ENCODE results near the gene TNIP3.

DNA sequence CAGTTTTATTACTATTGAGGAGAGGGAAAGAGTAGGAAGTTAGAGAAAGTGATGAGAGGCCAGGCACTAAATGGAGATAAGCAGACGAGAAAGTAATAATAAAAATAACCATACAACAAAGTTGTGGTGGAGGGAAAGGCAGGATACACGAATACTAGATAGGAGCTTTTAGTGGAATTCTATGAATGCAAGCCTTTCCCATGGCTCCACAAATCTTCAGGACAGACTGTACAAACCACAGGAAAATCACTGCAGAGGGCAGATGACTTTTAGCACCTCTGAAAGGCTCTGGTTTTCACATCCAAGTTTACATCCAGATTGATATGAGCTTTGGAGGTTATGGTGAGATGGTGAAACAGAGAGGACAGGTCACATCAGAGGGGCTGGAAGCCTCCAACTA lies 41.5 kb downstream of the TNIP3 start:
- TF ChIP-seq, protein P1, sequence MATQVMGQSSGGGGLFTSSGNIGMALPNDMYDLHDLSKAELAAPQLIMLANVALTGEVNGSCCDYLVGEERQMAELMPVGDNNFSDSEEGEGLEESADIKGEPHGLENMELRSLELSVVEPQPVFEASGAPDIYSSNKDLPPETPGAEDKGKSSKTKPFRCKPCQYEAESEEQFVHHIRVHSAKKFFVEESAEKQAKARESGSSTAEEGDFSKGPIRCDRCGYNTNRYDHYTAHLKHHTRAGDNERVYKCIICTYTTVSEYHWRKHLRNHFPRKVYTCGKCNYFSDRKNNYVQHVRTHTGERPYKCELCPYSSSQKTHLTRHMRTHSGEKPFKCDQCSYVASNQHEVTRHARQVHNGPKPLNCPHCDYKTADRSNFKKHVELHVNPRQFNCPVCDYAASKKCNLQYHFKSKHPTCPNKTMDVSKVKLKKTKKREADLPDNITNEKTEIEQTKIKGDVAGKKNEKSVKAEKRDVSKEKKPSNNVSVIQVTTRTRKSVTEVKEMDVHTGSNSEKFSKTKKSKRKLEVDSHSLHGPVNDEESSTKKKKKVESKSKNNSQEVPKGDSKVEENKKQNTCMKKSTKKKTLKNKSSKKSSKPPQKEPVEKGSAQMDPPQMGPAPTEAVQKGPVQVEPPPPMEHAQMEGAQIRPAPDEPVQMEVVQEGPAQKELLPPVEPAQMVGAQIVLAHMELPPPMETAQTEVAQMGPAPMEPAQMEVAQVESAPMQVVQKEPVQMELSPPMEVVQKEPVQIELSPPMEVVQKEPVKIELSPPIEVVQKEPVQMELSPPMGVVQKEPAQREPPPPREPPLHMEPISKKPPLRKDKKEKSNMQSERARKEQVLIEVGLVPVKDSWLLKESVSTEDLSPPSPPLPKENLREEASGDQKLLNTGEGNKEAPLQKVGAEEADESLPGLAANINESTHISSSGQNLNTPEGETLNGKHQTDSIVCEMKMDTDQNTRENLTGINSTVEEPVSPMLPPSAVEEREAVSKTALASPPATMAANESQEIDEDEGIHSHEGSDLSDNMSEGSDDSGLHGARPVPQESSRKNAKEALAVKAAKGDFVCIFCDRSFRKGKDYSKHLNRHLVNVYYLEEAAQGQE (IDR thresholded peaks at IDR 0.05; ENCODE audit: insufficient read depth in 1 of 2, low read depth in 2 of 2, low read length in 1 of 2), result no peak
- TF ChIP-seq POLR2AphosphoS5 (IDR thresholded peaks at IDR 0.05; ENCODE audit: low read depth, low read length), result no peak
